IPS-11a (cell line): Measurements from ENCODE around the gene FHIT.

Experiments used
- H3K4me3 ChIP-seq: one replicate; pipeline ENCODE4 v1.5.1; 2013; ENCODE audit warnings: low read depth, low read length, control low read depth

Gene FHIT

DNA sequence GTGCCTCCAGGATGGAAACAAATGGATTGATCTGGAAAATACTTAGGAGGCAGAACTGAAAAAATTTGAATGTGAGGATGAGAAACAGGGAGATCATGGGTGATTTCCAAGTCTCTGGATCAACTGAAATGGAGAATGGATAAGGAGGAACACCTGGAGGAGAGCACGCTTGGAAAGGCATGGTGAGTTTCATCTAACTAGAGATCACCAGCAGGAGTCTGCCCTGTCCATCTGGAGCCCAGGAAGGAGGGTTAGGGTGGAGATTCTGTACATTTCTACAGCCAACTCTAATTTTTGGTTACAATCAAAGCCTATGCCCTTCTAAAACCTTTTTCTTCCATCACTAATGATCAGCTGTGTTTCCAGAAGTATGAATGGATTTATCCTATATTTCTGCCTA, 1205.6 kb downstream of the FHIT start:
- H3K4me3 ChIP-seq = no peak overlapping the region

DNA sequence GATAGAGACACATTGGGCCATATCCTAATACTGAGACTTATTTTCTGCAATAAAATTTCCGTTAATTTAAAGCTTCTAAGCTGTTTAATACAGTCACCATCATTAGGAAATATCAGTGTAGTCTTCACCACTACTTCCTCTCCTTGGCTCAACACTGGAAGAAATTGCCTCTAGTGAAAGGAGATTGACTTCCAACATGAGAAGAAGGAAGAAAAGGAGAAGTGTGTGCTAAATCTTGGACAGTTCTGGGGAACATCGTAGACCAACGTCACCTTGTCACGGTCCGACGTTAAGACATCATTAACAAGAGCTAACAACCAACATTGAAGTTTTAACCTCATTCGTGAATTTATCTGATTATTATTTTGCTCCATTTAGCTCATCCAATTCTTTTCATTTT, 1214.4 kb downstream of the FHIT start:
- H3K4me3 ChIP-seq = no peak overlapping the region

DNA sequence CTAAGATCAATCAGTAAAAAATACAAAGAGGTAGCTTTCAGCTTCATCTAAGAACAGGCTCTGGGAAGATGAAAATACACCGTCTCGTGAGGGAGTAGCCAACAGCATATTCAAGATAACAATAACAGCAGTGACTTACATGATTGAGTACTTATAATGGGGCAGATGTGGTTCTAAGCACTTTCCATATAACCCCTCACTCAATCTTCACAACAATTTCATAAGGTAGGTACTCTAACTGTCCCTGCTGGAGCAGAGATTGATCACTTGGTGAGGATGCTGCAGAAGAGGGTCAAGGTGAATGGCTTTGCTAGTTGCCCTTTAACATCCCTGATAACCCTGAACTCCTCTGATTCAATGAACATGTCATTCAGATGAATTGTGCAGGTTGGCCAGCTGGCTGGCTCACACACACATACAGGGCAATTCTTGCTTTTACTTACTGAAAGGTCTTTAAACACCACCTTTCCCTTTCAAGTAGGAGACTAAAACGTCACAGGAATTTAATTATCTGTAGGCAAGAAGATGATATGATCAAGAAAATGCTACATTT, 1217.3 kb downstream of the FHIT start:
- H3K4me3 ChIP-seq = no peak overlapping the region

DNA sequence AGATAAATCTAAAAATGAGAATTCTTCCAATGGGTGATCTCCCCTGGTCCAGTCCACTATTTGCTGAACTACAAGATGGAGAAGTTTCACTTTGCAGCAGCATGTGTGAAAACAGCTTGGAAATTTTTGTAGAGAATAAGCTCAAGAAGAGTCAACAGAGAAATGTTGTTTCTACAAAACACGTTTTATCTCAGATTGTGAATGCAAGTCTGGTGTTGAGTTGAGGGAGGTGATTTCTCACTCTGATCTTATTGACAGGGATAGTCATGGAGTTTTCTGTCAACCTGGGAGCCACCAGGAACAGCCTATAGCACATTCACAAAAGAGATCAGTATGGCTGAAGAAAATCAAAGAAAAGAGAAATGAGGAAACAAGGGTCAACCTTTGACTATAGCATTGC, 1220.3 kb downstream of the FHIT start:
- no peak overlapping the region for H3K4me3 ChIP-seq

DNA sequence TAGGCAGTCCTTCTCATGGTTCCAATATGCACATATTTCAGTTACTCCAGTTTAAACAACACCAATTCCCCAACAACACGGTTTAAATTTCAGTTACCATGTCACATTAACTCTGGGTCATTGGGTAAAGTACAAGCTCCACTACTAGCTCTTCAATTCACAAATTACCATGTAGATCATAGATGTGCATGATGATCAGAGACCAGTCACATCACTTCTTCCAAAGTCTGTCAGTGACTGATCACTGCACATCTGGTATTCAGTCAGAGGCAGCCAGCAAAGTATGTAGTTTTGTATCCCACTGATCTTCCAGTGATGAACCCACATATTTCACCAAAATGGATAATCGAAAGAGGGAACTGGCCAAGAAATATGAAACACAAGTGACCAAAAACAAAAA, 1223.0 kb downstream of the FHIT start:
- H3K4me3 ChIP-seq = no peak overlapping the region

DNA sequence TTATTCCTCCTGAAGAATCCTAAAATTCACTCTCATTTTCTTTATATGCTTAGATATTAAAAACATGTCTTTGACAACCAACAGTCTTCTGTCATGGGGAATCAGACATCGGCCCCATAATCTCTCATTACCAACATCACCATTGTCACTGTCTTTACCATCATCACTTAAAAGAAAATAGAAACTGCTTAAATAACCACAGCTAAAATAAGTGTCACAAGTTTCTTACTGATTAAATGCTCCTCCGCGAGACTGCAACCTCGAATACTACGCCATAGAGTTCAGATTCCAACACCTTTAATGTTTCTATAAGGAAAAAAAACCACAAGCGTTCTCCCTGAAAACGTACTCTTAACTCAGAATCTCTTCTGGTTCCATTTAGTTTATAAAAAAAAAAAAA, 1223.9 kb downstream of the FHIT start:
- H3K4me3 ChIP-seq = no peak overlapping the region

DNA sequence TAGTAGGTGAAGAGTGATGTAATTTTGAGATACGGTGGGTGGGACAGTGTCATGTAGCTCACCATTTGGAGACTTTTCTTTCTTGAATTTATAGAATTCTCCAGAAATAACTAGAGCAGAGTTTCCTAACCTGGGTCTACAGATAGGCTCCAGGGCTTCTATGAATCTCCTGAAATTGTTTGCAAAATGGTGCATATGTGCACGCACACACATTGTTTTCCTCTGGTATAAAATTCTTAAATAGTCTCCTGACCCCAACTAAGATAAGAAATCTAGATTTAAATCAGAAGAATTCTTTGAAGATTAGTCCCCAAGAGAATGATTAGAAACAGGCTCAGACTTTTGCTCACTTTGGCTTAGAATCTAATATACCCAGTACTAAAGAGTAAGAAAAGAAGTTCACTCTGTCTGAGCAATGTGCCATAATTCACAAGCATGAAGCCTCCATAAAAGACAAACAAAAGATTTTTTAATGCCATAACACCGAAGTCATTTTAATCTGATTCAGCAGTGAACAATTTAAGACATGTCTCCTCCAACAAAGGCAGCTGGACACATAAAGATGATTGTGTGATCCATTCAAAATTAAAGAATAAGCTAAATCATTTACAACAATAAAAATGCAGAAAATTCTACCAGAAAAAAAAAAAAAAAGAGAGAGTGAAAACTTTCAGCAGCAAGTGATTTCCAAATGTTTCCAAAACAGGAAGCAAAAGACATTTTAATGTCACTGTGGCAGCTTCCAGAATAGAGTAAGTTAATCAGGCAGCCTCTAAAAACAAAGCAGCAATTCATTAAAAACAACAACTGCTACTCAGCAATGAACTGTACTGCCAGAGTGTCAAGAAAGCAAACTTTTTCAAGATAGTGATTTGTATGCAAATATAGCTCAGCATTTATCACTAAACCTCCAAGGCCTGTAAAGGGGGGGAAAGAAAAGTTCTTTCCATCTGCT, 1225.9 kb downstream of the FHIT start:
- no peak overlapping the region for H3K4me3 ChIP-seq

DNA sequence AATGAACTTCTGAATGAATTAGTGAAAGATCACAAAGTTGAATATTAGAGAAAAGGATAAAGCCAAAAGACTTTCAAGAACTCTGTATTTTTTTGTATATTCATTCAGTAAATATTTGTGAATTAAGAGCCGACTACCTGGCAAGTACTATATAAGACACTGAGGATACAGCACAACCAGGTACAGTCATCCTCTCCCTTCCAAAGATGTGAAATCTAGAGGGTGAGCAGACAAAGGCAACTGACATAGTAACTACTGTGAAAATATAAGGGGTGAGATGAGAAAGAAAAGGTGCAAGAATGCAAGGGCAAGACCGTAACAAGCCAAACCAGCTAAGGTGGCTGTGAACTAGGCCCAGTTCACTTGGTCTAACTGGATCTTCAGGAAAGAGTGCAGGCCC, 1226.9 kb downstream of the FHIT start:
- no peak overlapping the region for H3K4me3 ChIP-seq

DNA sequence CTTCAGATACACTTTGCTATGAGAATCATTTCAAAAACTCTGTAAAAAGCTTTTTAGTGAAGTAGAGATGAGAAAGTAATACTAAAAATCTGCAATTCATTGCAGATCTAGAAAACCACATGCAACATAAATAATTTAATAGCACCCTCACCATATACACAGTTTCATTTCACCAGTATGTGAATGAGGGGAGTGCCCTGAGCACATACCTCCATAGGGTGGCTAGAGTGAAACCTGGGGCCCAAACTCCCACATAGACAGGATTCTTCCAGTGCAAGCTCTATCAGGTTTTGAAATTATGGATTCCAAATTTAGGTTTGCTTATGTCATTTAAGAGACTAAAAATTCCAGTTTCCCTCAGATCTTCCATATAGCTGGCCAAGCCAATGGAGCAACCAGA, 1228.1 kb downstream of the FHIT start:
- H3K4me3 ChIP-seq = no peak overlapping the region

DNA sequence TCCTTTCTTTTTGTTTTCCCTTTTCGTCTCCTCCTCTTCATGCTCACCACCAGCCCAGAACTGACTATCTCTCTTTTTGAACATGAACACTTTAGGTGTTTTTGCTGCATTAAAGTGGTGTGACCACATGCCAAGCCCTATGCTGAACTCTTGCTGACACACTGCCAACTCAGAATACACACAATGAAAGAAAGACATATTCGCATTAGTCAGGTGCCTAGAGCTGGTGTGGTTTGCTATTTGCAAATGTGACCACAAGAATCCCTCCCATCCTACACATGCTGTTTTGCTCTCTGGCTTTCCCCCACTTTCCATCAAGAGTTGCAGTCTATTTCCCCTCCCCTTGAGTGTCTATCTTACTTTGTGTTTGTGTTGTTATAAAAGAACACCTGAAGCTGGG, 1233.6 kb downstream of the FHIT start:
- no peak overlapping the region for H3K4me3 ChIP-seq

DNA sequence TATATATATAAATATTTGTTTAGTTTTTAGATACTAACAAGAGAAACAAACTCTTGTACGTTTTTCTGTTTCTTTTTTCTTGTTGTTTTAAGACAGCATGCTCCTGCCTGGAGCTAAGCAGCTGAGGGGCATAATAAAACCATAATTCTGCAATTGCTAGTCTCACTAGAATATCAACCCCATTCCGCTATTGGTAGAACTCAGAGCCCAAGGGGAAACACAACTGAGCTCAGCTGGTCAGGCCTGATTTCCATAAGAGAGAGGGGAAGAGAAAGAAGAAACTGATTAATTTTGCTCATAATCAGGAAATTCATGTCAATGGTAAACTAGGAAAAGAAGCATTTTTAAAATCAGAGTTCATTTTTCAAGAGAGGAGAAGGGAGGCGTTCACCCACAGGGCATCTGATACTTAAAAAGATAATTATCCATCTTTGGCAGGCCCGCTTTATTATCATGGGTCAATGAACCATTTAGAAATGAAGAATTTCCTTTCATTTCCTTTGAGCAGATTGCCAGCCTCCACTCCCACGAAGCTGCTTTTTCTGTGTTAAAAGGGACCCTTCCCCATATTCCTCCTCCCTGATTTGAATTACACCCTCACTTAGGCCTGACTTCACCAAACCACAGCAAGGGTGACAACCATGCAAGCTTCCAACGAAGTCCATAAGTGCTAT, 1236.1 kb downstream of the FHIT start:
- no peak overlapping the region for H3K4me3 ChIP-seq

DNA sequence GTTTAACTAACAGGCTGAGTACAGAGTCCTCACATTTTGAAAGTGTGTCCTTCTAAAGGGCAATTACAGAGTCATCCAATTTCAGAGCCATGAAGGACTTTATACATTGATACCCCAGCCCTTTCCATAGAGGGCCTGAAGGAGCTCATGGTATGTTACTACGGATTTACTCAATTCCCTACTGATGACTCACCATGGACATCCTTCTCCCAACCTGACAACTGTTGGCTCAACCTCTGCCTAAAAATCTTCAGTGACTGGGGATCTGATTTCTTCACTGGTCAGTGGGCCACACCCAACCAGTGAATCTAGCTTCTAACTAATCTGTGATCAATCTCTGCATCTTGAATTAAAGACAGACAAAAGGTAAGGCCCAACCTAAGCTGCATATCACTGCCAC, 1238.0 kb downstream of the FHIT start:
- H3K4me3 ChIP-seq = no peak overlapping the region

DNA sequence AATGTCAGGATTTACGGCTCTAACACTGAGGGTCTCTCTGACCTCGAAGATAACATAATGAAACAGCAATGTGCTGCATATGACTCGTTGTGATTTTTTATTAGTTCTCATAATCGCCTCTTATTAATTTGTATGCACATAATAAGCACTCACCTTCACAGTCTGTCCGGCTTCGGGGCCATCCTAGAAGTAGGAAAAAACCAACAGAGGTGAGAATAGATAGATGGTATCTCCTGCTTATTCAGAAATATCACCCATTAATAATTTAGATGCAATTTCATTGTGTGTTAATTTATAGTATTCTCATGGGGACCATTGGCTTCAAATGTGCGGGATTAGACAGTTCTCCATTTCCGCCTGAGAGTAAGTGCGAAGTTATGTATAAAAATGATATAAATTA, 1240.0 kb downstream of the FHIT start:
- no peak overlapping the region for H3K4me3 ChIP-seq

DNA sequence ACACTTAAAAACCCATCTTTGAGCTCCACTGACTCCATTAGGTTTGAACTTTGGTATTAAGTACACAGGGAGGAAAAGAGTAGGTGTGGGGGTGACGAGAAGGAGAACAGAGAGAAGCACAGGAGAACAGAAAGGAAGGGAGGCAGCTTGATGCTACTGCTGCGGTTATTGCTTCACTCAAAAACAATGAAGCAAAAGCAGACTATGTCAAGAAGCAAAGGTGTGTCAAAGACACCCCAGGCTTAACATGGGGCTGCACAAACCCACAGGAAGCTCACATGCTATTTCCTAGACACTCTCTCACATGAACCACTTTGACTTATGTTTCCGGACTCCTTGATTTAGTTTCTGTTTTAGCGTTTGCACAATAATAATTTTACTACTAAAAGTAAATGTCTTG, 1240.5 kb downstream of the FHIT start:
- no peak overlapping the region for H3K4me3 ChIP-seq

DNA sequence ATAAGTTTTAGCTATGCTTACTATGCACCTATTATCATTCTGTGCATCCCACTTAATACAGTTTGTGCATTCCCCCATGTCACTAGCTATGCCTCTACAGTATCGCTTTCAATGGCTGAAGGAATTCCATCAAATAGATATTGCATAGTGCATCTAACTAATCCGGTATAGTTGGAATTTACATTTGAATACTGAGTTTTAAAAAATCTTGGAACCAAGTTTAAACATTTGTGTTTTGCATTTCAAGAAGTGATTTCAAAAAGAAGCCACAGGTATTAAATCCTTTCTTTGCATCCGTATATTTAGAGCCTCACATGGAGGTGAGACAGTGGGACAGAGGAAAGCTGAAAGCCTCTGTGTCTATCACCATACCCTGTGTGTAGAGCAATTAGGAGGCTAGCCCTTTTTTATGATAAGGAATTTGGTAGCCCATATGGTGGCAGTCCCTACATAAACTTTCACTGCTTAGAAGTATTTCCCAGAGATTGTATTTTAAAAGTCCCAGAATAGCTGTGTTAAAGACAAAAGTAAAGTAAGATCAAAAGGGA, 1241.2 kb downstream of the FHIT start:
- H3K4me3 ChIP-seq = no peak overlapping the region

DNA sequence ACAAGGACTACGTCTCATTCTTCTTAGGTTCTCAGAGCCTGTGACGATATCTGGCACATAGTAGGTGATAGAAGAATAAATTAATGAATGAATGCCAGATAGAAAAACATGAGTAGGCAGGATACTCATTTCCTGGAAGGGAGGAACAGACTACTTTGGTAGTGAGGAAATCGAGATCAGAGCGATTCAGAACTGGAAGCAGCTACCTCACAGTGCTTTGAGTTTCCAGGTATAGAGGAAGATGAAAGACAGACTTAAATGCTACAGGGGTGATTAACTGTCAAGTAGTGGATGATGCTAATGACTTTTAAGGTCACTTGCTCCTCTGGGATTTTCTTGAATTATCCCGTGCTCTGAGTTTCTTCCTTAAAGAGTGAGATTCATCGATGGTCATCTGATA, 1249.9 kb downstream of the FHIT start:
- no peak overlapping the region for H3K4me3 ChIP-seq

DNA sequence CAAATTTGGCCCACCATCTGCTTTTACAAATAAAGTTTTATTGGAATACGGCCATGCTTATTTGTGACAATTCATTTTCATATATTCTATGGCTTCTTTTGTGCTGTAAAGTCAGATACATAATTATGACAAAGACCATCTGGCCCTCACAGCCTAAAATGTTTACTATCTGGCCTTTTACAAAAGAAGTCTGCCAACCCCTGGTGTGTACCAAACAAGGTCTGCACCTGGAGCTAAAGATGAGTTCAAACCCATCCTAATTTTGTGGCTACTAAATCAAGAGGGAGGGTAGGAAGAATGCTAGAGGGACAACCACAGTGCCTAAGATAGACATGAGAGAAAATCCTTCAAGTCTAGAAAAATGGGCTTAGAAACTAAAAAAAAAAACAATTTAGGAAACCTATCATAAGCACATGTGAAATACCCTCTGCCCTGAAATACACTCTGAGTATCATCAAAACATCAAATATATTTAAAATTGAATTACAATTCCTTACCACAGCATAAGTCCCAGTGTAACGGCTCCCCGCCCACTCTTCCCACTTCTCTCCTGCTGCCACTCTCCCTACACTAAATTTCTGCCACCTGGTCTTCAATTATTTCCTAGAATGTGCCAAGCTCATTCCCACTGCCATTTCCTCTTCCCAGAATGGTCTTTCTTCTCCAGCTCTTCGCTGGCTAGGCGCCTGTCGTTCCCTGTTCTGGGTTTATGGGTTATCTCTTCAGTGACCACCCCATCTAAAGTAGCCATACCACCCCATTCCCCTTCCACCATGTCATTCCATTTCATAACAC, 1250.7 kb downstream of the FHIT start:
- no peak overlapping the region for H3K4me3 ChIP-seq

DNA sequence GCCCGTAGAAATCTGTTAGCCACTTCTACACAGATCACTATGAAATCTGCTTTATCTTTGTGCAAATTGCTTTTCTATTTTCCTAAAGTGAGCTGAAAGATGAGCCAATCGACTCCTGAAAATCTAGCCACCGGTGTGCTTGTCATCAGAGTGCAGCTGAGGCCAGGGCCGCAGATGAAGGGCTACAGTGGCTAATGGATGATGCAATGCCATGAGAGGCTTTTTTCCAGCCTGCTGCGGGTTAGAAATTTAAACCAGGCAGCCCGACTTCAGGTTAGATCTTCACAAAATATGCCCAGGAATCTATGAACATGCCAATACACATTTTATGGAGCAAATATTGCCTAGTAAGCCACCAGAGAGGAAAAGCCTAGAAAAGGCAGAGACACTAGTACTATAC, 1253.2 kb downstream of the FHIT start:
- H3K4me3 ChIP-seq = no peak overlapping the region

DNA sequence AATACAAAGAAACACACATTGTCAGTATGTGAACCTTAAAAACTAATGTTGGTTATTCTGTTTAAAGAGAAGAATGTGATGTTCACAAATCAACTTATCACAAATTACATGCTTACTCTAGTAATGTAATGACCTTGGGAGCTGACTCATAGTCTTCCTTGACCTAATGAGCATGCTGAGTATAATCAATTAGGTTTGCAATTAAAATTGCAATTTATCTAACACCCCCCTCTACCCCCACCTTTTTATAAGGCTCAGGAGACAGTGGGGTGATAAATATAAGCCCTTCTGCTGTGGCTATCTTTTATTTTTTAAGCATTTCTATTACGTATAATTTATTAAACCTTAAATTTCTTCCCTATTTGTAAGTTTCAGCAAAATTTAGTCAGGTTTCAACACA, 1253.7 kb downstream of the FHIT start:
- no peak overlapping the region for H3K4me3 ChIP-seq

DNA sequence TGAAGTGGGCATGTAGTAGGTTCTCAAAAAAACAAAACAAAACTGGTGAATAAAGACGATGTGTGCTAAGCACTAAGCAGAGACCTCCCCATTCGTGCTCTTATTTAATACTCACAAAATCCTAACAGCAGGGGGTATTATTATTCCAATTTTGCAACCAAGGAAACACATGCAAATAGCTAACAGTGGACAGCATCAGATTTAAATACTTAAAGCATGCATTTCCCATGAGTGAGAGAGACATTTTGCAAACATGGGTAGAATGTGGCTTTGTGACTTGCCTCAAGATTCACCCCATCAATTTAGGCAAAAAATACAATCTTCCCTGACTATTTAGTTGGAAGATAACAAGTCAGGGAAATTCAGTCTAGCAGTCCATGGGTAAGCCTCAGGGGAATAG, 1255.2 kb downstream of the FHIT start:
- H3K4me3 ChIP-seq = no peak overlapping the region

DNA sequence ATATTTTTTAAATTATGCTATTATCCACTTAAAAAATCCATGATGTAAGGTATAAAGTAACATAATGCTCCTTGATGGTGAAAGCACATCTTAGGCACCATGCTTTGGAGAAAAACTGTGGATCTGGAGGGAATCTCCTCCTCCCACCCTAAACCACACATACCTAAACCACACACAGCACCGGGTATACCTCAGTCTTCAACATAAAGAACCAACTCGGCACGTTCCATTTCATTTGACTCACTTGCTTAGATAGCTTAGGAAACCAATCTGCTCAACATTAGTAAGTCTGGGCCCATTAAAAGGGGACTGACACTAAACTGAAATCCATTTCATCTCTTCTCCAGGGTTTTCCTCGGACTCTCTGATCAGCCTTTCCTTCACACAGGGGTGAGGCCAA, 1255.7 kb downstream of the FHIT start:
- no peak overlapping the region for H3K4me3 ChIP-seq
